HEK293 (cell line): Measurements from ENCODE around the gene GMCL1.

ENCODE experiments used
- CTCF ChIA-PET: fragments of 350-600 bp; formaldehyde crosslinking; extraction: SDS; loops from one replicate; lab custom pipeline; 2021; ENCODE audit warnings: antibody characterized with exemption; lab: Yijun Ruan, JAX
- POLR2A ChIA-PET: fragments of 300-600 bp; formaldehyde crosslinking; extraction: SDS; loops from one replicate; lab custom pipeline; 2020; ENCODE audit warnings: antibody characterized with exemption, inconsistent platforms; lab: Yijun Ruan, JAX
- H3K27ac ChIP-seq: fragments of 200-500 bp; sonication (Bioruptor generic); 2 replicates; pipeline ENCODE4 v1.5.1; 2014; ENCODE audit warnings: low read depth, low read length, control low read depth, inconsistent platforms; ENCODE audit errors: extremely low read depth
- H3K36me3 ChIP-seq, 2 experiments: fragments of 200-500 bp in 1 of 2; sonication (Bioruptor generic) in 1 of 2; 1 replicate in 1 of 2; 2 replicates in 1 of 2; pipeline ENCODE4 v1.5.1; 2014 to 2017; ENCODE audit warnings: inconsistent platforms in 2 of 2, low read length in 2 of 2; ENCODE audit not compliant: control insufficient read depth in 2 of 2, insufficient read depth in 1 of 2
- H3K4me1 ChIP-seq: fragments of 200-500 bp; sonication (Bioruptor generic); 2 replicates; pipeline ENCODE4 v1.5.1; 2014; ENCODE audit warnings: mild to moderate bottlenecking, low read length, inconsistent platforms; ENCODE audit not compliant: control insufficient read depth, insufficient read depth
- H3K4me3 ChIP-seq: 2 replicates; pipeline ENCODE4 v1.5.1; 2011; ENCODE audit warnings: low read depth, mild to moderate bottlenecking, control low read depth, low read length, moderate library complexity
- H3K9me3 ChIP-seq: fragments of 200-500 bp; sonication (Bioruptor generic); 2 replicates; pipeline ENCODE4 v1.5.1; 2014; ENCODE audit warnings: low read depth, low read length, inconsistent platforms; ENCODE audit not compliant: control insufficient read depth, insufficient read depth
- AEBP2 ChIP-seq: fragments of 450-650 bp; formaldehyde crosslinking; IDR thresholded peaks from 2 replicates; pipeline ENCODE4 v1.5.1; 2016; ENCODE audit warnings: missing biosample characterization, missing genetic modification characterization, borderline replicate concordance
- BCL6B ChIP-seq: fragments of 450-650 bp; formaldehyde crosslinking; IDR thresholded peaks from 2 replicates; pipeline ENCODE4 v1.5.1; 2017; ENCODE audit warnings: missing biosample characterization, missing genetic modification characterization
- KLF16 ChIP-seq: fragments of 450-650 bp; formaldehyde crosslinking; IDR thresholded peaks from 2 replicates; pipeline ENCODE4 v1.5.1; 2017; ENCODE audit warnings: missing biosample characterization, missing genetic modification characterization
- REPIN1 ChIP-seq: fragments of 450-650 bp; formaldehyde crosslinking; IDR thresholded peaks from 2 replicates; pipeline ENCODE4 v1.5.1; 2017; ENCODE audit warnings: missing biosample characterization, missing genetic modification characterization, low read depth
- SP2 ChIP-seq: fragments of 450-650 bp; formaldehyde crosslinking; IDR thresholded peaks from 2 replicates; pipeline ENCODE4 v1.5.1; 2016; ENCODE audit warnings: missing biosample characterization, missing genetic modification characterization
- SP3 ChIP-seq: fragments of 450-650 bp; formaldehyde crosslinking; IDR thresholded peaks from 2 replicates; pipeline ENCODE4 v1.5.1; 2016; ENCODE audit warnings: missing biosample characterization, missing genetic modification characterization
- SP7 ChIP-seq: fragments of 450-650 bp; formaldehyde crosslinking; IDR thresholded peaks from 2 replicates; pipeline ENCODE4 v1.5.1; 2016; ENCODE audit warnings: missing biosample characterization, missing genetic modification characterization
- ZFHX2 ChIP-seq: fragments of 450-650 bp; formaldehyde crosslinking; conservative IDR thresholded peaks from 2 replicates; pipeline ENCODE4 v1.5.1; 2016; ENCODE audit warnings: missing biosample characterization, missing genetic modification characterization
- ZNF121 ChIP-seq: fragments of 450-650 bp; formaldehyde crosslinking; IDR thresholded peaks from 2 replicates; pipeline ENCODE4 v1.5.1; 2016; ENCODE audit warnings: missing biosample characterization, missing genetic modification characterization
- ZNF169 ChIP-seq: fragments of 450-650 bp; formaldehyde crosslinking; IDR thresholded peaks from 2 replicates; pipeline ENCODE4 v1.5.1; 2016; ENCODE audit warnings: missing biosample characterization, missing genetic modification characterization
- ZNF18 ChIP-seq: fragments of 450-650 bp; formaldehyde crosslinking; IDR thresholded peaks from 2 replicates; pipeline ENCODE4 v1.5.1; 2016; ENCODE audit warnings: missing biosample characterization, missing genetic modification characterization
- ZNF184 ChIP-seq: fragments of 450-650 bp; IDR thresholded peaks from 2 replicates; pipeline ENCODE4 v1.5.1; 2018; ENCODE audit warnings: missing biosample characterization, mild to moderate bottlenecking, missing genetic modification characterization
- ZNF19 ChIP-seq: fragments of 450-650 bp; formaldehyde crosslinking; IDR thresholded peaks from 2 replicates; pipeline ENCODE4; 2016; ENCODE audit warnings: missing biosample characterization, missing genetic modification characterization, low read depth
- ZNF23 ChIP-seq: fragments of 450-650 bp; formaldehyde crosslinking; IDR thresholded peaks from 2 replicates; pipeline ENCODE4 v1.5.1; 2016; ENCODE audit warnings: missing biosample characterization, missing genetic modification characterization, borderline replicate concordance
- ZNF280D ChIP-seq: fragments of 450-650 bp; formaldehyde crosslinking; IDR thresholded peaks from 2 replicates; pipeline ENCODE4 v1.5.1; 2016; ENCODE audit warnings: missing biosample characterization, missing genetic modification characterization
- ZNF292 ChIP-seq: fragments of 450-650 bp; formaldehyde crosslinking; IDR thresholded peaks from 2 replicates; pipeline ENCODE4 v1.5.1; 2016; ENCODE audit warnings: low read depth, missing biosample characterization, missing genetic modification characterization, borderline replicate concordance
- ZNF302 ChIP-seq: fragments of 450-650 bp; formaldehyde crosslinking; IDR thresholded peaks from 2 replicates; pipeline ENCODE4 v1.5.1; 2016; ENCODE audit warnings: missing biosample characterization, missing genetic modification characterization, low read depth
- ZNF391 ChIP-seq: fragments of 450-650 bp; formaldehyde crosslinking; IDR thresholded peaks from 2 replicates; pipeline ENCODE4 v1.5.1; 2016; ENCODE audit warnings: low read depth, missing biosample characterization, missing genetic modification characterization, borderline replicate concordance
- ZNF501 ChIP-seq: fragments of 450-650 bp; formaldehyde crosslinking; IDR thresholded peaks from 2 replicates; pipeline ENCODE4 v1.5.1; 2016; ENCODE audit warnings: missing biosample characterization, missing genetic modification characterization
- ZNF530 ChIP-seq: fragments of 450-650 bp; formaldehyde crosslinking; IDR thresholded peaks from 2 replicates; pipeline ENCODE4 v1.5.1; 2016; ENCODE audit warnings: low read depth, missing biosample characterization, missing genetic modification characterization
- ZNF624 ChIP-seq: fragments of 450-650 bp; formaldehyde crosslinking; IDR thresholded peaks from 2 replicates; pipeline ENCODE4 v1.5.1; 2017; ENCODE audit warnings: missing biosample characterization, missing genetic modification characterization
- ZNF645 ChIP-seq: fragments of 450-650 bp; formaldehyde crosslinking; IDR thresholded peaks from 2 replicates; pipeline ENCODE4; 2016; ENCODE audit warnings: missing biosample characterization, missing genetic modification characterization
- ZNF670 ChIP-seq: fragments of 450-650 bp; formaldehyde crosslinking; IDR thresholded peaks from 2 replicates; pipeline ENCODE4 v1.5.1; 2016; ENCODE audit warnings: missing biosample characterization, missing genetic modification characterization, low read depth
- ZNF791 ChIP-seq: fragments of 450-650 bp; formaldehyde crosslinking; IDR thresholded peaks from 2 replicates; pipeline ENCODE4 v1.5.1; 2016; ENCODE audit warnings: missing biosample characterization, missing genetic modification characterization
- ZSCAN18 ChIP-seq: fragments of 450-650 bp; formaldehyde crosslinking; IDR thresholded peaks from 2 replicates; pipeline ENCODE4 v1.5.1; 2016; ENCODE audit warnings: missing biosample characterization, missing genetic modification characterization

GMCL1 gene

GRCh38 chr2:69836316-69836715, 6.9 kb downstream of the GMCL1 start:
- H3K27ac ChIP-seq: no peak overlapping the region
- TF ChIP-seq BCL6B (tag by site-specific recombination): no peak
- no peak for TF ChIP-seq SP2 (tag by site-specific recombination)
- no peak for TF ChIP-seq ZNF645 (tag by site-specific recombination)
- no peak for TF ChIP-seq ZNF670 (tag by site-specific recombination)
- TF ChIP-seq ZSCAN18 (tag by site-specific recombination): no peak
- no peak for TF ChIP-seq ZNF530
- TF ChIP-seq ZNF19 (tag by site-specific recombination): no peak
- no peak for TF ChIP-seq SP7 (tag by site-specific recombination)
- TF ChIP-seq ZNF23: no peak
- no peak for TF ChIP-seq REPIN1
- no peak for TF ChIP-seq ZNF501 (tag by site-specific recombination)
- TF ChIP-seq ZNF18: no peak
- TF ChIP-seq ZNF624 (tag by site-specific recombination): no peak
- no peak for TF ChIP-seq ZFHX2 (tag by site-specific recombination)
- no peak for TF ChIP-seq ZNF169 (tag by site-specific recombination)
- TF ChIP-seq ZNF121 (tag by site-specific recombination): no peak
- no peak for TF ChIP-seq ZNF292 (tag by site-specific recombination)
- TF ChIP-seq ZNF791 (tag by site-specific recombination): no peak
- no peak for TF ChIP-seq ZNF302 (tag by site-specific recombination)
- TF ChIP-seq, all 188 proteins: peak for 0
- no peaks in the 10 kb centered on the region for H3K9me3 ChIP-seq
- H3K36me3 ChIP-seq: peaks cover 11 to 32% of the 10 kb centered on the region in 2 experiments; a peak in 2 of 3 replicates
- CTCF ChIA-PET: interaction anchor here (0.6 to 3.5 kb wide), 3 partner anchors 19 to 111 kb away, joined by 4 to 9 read pairs (median 4); no protein-coding TSS in a partner anchor
- H3K4me3 ChIP-seq: no peak overlapping the region
- POLR2A ChIA-PET: no interaction called here
- peaks cover 6% of the 10 kb centered on the region for H3K4me1 ChIP-seq

- Histone ChIP-seq H3K27ac (no peak overlapping the region), H3K4me3 (no peak overlapping the region), H3K9me3 (no peaks in the 10 kb centered on the region), H3K4me1 (peaks cover 6% of the 10 kb centered on the region), H3K36me3 (peaks cover 16 to 39% of the 10 kb centered on the region in 2 experiments; a peak in 2 of 3 replicates)
- POLR2A ChIA-PET: interaction anchor here (0.7 kb wide), 1 partner anchor 111 kb away, joined by 3 read pairs; no protein-coding TSS in a partner anchor
- CTCF ChIA-PET: interaction anchor here (0.6 to 3.5 kb wide), 2 partner anchors 112 to 115 kb away, joined by 3 to 9 read pairs; no protein-coding TSS in a partner anchor
- TF ChIP-seq SP3 (no peak), ZNF280D (no peak), ZNF391 (no peak), AEBP2 (no peak), ZNF184 (tag by site-specific recombination) (no peak), KLF16 (no peak)
Measured at GRCh38 chr2:69837533-69837932, 8.1 kb downstream of the GMCL1 start.
